ENCODE results near the gene PXYLP1. TPM values are rescaled to one million over a fixed set of nuclear protein-coding genes. Genes with fewer than 3 reads are reported as not detected.

PXYLP1 gene
- total and polyA plus RNA-seq, 2 of the 8 experiments (the other 6 are each of a cell fraction or from before 2014, with no cell fraction given): 19.4 to 20.6 TPM

- Histone ChIP-seq H2AK5ac (ENCODE audit: low read depth, low read length) (no peak overlapping the region), H2BK20ac (ENCODE audit: low read length) (no peak overlapping the region), H3K56ac (replicated peaks; ENCODE audit: insufficient read length, low read depth, low read length) (no peak overlapping the region), H4K5ac (ENCODE audit: insufficient read length, low read depth, low read length) (no peak overlapping the region), H3K27me3 (replicated peaks in 1 of 4; ENCODE audit: control insufficient read depth in 3 of 4, extremely low read depth in 1 of 4, insufficient read depth in 3 of 4, low read length in 3 of 4) (no peaks in the 10 kb centered on the region), H2BK5ac (ENCODE audit: low read depth, low read length) (no peak overlapping the region), H3K23me2 (ENCODE audit: low read depth, low read length) (no peaks in the 10 kb centered on the region), H3K4me2 (ENCODE audit: insufficient read depth in 1 of 2, low read depth in 2 of 2, low read length in 2 of 2) (no peak overlapping the region), H4K91ac (replicated peaks; ENCODE audit: insufficient read length, low read length) (no peak overlapping the region), H3K79me1 (ENCODE audit: low read depth, low read length) (no peaks in the 10 kb centered on the region), H3K14ac (ENCODE audit: insufficient read length) (no peak overlapping the region), H3K9me3 (ENCODE audit: insufficient read depth in 2 of 2, low read depth in 1 of 2, low read length in 1 of 2) (no peaks in the 10 kb centered on the region), H3K36me3 (ENCODE audit: control insufficient read depth in 2 of 4, insufficient read depth in 4 of 4, low read length in 3 of 4) (no peaks in the 10 kb centered on the region), H3K79me2 (ENCODE audit: control insufficient read depth in 1 of 2, insufficient read depth in 2 of 2, low read length in 2 of 2) (no peaks in the 10 kb centered on the region), H3K18ac (ENCODE audit: extremely low read depth, low read length) (no peak overlapping the region), H4K20me1 (replicated peaks in 1 of 2; ENCODE audit: control insufficient read depth in 1 of 2, insufficient read depth in 2 of 2, low read length in 2 of 2) (no peaks in the 10 kb centered on the region), H3K4ac (replicated peaks; ENCODE audit: insufficient read length, low read depth, low read length) (no peak overlapping the region), H2BK12ac (ENCODE audit: low read depth, low read length) (no peak overlapping the region), H3K23ac (ENCODE audit: insufficient read length) (no peak overlapping the region), H2AFZ (ENCODE audit: low read length) (no peak overlapping the region), H3K4me3 (ENCODE audit: extremely low read depth in 1 of 4, insufficient read depth in 2 of 4, low read depth in 3 of 4, low read length in 4 of 4) (no peak overlapping the region), H3K27ac (ENCODE audit: low read depth, low read length) (no peak overlapping the region), H2BK15ac (ENCODE audit: low read length) (no peak overlapping the region), H2BK120ac (replicated peaks; ENCODE audit: low read depth, low read length) (no peak overlapping the region), H4K8ac (ENCODE audit: extremely low read depth, insufficient read depth, low read length) (no peak overlapping the region), H3K9ac (replicated peaks in 1 of 4; ENCODE audit: extremely low read depth in 1 of 4, low read depth in 3 of 4, low read length in 3 of 4) (no peak overlapping the region), H3K4me1 (replicated peaks in 1 of 4; ENCODE audit: control insufficient read depth in 3 of 4, insufficient read depth in 4 of 4, low read length in 3 of 4) (0 out of 7 replicates have a peak, but pooled peaks cover 0 to 3% (median 0%) of the 10 kb centered on the region in 4 experiments)
- ChIA-PET CTCF (ENCODE audit: partially characterized antibody) (interaction anchor here (0.8 to 1.5 kb wide), 6 partner anchors 12 to 126 kb away, joined by 3 to 4 read pairs (median 4); no protein-coding TSS in a partner anchor), POLR2A (ENCODE audit: partially characterized antibody) (interaction anchor here (1.5 kb wide), 1 partner anchor 18 kb away, joined by 4 read pairs; no protein-coding TSS in a partner anchor)
- no peak for FAIRE-seq
- 88% methylated on average over 7 of the region's 7 CpGs; no CpG with 5 or more reads in 1 of the 2 experiments for WGBS, 2 experiments (ENCODE audit: extremely low coverage in 1 of 2, insufficient coverage in 1 of 2, insufficient read length in 1 of 2, insufficient replicate concordance in 2 of 2, low coverage in 1 of 2, low lambda C conversion rate in 2 of 2, missing lambda C conversion rate in 1 of 2)
- DNase-seq (ENCODE audit: low read depth in 1 of 2, low spot score in 2 of 2): no peak
- TF ChIP-seq RAD21 (IDR thresholded peaks at IDR 0.05 in 1 of 2, conservative IDR thresholded peaks at IDR 0.05 in 1 of 2; ENCODE audit: low read depth in 2 of 2, low read length in 2 of 2): no peak
- TF ChIP-seq E2F6 (IDR thresholded peaks at IDR 0.05): no peak
- TF ChIP-seq, protein P1, sequence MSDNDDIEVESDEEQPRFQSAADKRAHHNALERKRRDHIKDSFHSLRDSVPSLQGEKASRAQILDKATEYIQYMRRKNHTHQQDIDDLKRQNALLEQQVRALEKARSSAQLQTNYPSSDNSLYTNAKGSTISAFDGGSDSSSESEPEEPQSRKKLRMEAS (IDR thresholded peaks at IDR 0.05): no peak
- TF ChIP-seq BRCA1 (IDR thresholded peaks at IDR 0.05; ENCODE audit: low read depth, low read length): no peak
- TF ChIP-seq TAF1 (IDR thresholded peaks at IDR 0.05; ENCODE audit: low read depth, low read length): no peak
These were observed 96.9 kb downstream of the PXYLP1 start for GRCh38 chr3:141328286-141329166.
